ENCODE measurements around the gene DNAJB11. TPM values are rescaled to one million over a fixed set of nuclear protein-coding genes. Genes with fewer than 3 reads are reported as not detected.

DNAJB11 gene
- total RNA-seq, 1 experiment from 2014 or later = 54.3 TPM

DNA sequence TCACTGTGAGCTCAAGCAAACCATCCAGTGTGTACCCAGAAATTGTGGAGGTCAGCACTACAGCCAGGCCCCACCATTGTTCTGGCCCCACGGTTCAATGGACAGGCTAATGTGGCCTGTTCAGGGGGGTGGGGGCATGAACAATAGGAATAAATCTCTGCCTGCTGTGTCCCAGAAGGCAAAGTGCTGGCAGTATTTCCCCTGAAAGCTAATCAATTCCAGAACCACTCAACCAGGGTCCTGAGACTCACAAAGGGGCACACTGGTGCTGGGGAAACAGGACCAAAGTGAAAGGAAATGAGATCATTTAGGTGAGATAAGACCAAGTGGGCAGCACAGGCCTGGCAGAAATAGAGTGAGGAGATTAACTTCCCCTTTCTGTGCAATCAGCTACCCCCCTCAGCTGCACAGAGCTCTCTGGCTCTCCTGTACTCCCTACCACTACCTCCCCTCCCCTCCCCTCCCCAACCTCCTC lies 37.9 kb upstream of the DNAJB11 start:
- no TSS peak for BruUV-seq (replicated peaks)
- DNase-seq (ENCODE audit: low read depth, low spot score) (no peak), ATAC-seq (no peak)
- Histone ChIP-seq H3K4me2 (ENCODE audit: low read length) (no peak overlapping the region), H3K27me3 (ENCODE audit: insufficient read depth, low read length) (0 out of 2 replicates have a peak, but pooled peaks cover 4% of the 10 kb centered on the region), H3K79me2 (ENCODE audit: insufficient read depth, low read length) (no peaks in the 10 kb centered on the region), H3K4me1 (ENCODE audit: control insufficient read depth in 1 of 2, insufficient read depth in 2 of 2, low read length in 2 of 2) (no peaks in the 10 kb centered on the region), H4K20me1 (ENCODE audit: insufficient read depth) (no peaks in the 10 kb centered on the region), H3K9ac (ENCODE audit: low read length) (no peak overlapping the region), H3K36me3 (ENCODE audit: control insufficient read depth in 1 of 2, insufficient read depth in 2 of 2, low read length in 2 of 2) (no peaks in the 10 kb centered on the region), H3K27ac (ENCODE audit: low read depth, low read length) (no peak overlapping the region), H3K9me3 (ENCODE audit: control insufficient read depth in 1 of 2, insufficient read depth in 1 of 2, low read depth in 1 of 2, low read length in 2 of 2) (no peaks in the 10 kb centered on the region), H3K4me3 (replicated peaks in 1 of 2; ENCODE audit: low read depth in 1 of 2, low read length in 2 of 2) (no peak overlapping the region), H3K9me2 (ENCODE audit: insufficient read depth) (no peaks in the 10 kb centered on the region), H2AFZ (ENCODE audit: low read depth, low read length, poor library complexity, severe bottlenecking) (no peak overlapping the region)
- POLR2A ChIA-PET = interaction anchor here (0.6 kb wide), 1 partner anchor 35 kb away, joined by 3 read pairs; no protein-coding TSS in a partner anchor
- TF ChIP-seq YY1 (IDR thresholded peaks at IDR 0.05; ENCODE audit: extremely low read depth, insufficient replicate concordance, low read depth, low read length) (no peak), POLR2A (IDR thresholded peaks at IDR 0.05; ENCODE audit: borderline replicate concordance, extremely low read depth, insufficient read depth, insufficient read length) (no peak), RAD21 (IDR thresholded peaks at IDR 0.05; ENCODE audit: low read depth) (no peak), SIN3A (IDR thresholded peaks at IDR 0.05; ENCODE audit: low read depth) (no peak), EZH2 (IDR thresholded peaks at IDR 0.05) (no peak), CBX3 (IDR thresholded peaks at IDR 0.05; ENCODE audit: low read depth) (no peak), ZBTB33 (IDR thresholded peaks at IDR 0.05; ENCODE audit: extremely low read depth, insufficient replicate concordance, low read length) (no peak), ZFX (IDR thresholded peaks at IDR 0.05) (no peak), POLR2AphosphoS5 (IDR thresholded peaks at IDR 0.05; ENCODE audit: low read depth, low read length) (no peak), CTCF (IDR thresholded peaks at IDR 0.05 in 2 of 3, conservative IDR thresholded peaks at IDR 0.05 in 1 of 3; ENCODE audit: borderline replicate concordance in 1 of 3, insufficient read depth in 1 of 3, low read depth in 2 of 3, low read length in 2 of 3) (no peak), SP1 (IDR thresholded peaks at IDR 0.05; ENCODE audit: low read depth) (no peak)
- TF ChIP-seq, protein P1, sequence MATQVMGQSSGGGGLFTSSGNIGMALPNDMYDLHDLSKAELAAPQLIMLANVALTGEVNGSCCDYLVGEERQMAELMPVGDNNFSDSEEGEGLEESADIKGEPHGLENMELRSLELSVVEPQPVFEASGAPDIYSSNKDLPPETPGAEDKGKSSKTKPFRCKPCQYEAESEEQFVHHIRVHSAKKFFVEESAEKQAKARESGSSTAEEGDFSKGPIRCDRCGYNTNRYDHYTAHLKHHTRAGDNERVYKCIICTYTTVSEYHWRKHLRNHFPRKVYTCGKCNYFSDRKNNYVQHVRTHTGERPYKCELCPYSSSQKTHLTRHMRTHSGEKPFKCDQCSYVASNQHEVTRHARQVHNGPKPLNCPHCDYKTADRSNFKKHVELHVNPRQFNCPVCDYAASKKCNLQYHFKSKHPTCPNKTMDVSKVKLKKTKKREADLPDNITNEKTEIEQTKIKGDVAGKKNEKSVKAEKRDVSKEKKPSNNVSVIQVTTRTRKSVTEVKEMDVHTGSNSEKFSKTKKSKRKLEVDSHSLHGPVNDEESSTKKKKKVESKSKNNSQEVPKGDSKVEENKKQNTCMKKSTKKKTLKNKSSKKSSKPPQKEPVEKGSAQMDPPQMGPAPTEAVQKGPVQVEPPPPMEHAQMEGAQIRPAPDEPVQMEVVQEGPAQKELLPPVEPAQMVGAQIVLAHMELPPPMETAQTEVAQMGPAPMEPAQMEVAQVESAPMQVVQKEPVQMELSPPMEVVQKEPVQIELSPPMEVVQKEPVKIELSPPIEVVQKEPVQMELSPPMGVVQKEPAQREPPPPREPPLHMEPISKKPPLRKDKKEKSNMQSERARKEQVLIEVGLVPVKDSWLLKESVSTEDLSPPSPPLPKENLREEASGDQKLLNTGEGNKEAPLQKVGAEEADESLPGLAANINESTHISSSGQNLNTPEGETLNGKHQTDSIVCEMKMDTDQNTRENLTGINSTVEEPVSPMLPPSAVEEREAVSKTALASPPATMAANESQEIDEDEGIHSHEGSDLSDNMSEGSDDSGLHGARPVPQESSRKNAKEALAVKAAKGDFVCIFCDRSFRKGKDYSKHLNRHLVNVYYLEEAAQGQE (IDR thresholded peaks at IDR 0.05; ENCODE audit: low read depth) = no peak
- CTCF ChIA-PET = interaction anchor here (0.7 kb wide), 2 partner anchors 9 to 274 kb away, joined by 3 to 4 read pairs; no protein-coding TSS in a partner anchor
- intact Hi-C loops (cut with micrococcal nuclease) = no loop called here
- RAD21 ChIA-PET (ENCODE audit: low non-redundant PET in 1 of 2, low total read pairs in 2 of 2, uncharacterized antibody in 2 of 2, unreplicated experiment in 2 of 2) = no interaction called here

All from HCT116 (cell line).